SIG-M5 (cell line): ENCODE measurements around the gene MIGA1.

Experiments used
- DNase-seq: peaks from one replicate; lab custom pipeline; 2025; lab: John Stamatoyannopoulos, UW

The MIGA1 gene

DNA sequence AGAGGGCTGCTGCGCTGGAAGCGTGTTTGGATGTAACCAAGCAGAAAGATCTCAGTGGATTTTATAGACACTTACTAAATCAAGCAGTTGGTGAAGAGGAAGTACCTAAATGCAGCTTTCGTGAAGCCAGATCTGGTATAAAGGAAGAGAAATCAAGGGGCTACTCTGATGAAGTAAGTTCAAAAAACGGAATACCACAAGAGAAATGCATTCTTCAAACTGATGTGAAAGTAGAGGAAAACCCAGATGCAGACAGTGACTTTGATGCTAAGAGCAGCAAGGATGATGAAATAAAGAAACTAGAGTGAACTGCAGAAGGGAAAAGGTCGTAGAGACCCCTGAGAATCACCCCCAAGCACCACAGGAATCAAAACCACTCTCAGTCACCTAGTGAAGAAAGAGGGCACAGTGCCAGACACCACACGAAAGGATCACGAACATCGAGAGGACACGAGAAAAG lies 68.2 kb downstream of the MIGA1 start:
- no peak for DNase-seq

DNA sequence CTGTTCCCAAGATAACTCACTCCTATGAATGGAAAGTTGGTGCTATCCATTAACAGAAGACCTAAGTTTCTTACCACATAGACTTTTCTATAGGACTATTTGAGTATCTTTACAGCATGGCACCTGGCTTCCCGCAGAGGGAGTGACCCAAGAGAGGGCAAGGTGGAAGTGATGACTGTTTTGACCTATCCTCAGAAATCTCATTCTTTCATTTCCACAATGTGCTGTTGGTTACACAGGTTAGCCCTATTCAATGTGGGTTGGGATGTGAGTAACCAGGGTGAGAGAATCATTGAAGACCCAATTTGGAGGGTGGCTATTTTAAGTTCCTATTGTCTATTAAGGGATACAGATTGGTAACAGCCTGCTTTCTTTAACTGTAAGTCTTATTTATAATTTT lies 70.6 kb downstream of the MIGA1 start:
- no peak for DNase-seq

GRCh38 chr1:77857552-77857951 lies 78.1 kb downstream of the MIGA1 start:
- DNase-seq = no peak

DNA sequence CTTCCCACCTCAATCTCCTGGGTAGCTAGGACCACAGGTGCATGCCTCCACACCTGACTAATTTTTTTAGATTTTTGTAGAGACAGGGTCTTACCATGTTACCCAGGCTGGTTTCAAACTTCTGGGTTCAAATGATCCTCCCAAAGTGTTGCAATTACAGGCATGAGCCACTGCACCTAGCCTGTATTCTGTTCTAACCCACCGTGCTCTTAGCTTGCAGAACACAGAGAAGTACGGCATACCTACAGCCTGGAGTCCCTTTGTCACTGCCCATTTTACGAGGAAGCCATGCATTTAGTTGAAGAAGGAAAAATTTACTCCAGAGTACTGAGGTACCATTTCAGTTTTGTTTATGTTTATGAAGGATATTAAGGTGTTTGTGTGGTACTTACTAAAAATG lies 79.3 kb downstream of the MIGA1 start:
- no peak for DNase-seq

DNA sequence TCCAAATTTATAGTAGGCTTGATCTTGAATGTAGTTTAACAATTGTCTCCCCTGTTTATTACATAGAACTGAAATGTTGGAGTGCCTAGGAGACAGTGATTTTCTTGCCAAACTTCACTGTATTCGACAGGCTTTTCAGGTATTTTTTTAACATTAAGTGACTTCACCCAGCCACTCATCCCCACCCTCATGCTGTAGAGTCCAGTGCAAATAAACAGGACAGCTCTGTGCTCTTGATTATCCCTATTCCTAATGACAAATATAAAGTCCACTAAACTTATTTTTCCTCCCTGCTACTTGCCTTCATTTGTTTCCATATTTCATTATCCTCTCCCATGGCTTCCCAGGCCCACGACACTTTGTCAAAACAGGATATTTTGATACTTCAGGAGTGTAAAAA lies 79.8 kb downstream of the MIGA1 start:
- no peak for DNase-seq

DNA sequence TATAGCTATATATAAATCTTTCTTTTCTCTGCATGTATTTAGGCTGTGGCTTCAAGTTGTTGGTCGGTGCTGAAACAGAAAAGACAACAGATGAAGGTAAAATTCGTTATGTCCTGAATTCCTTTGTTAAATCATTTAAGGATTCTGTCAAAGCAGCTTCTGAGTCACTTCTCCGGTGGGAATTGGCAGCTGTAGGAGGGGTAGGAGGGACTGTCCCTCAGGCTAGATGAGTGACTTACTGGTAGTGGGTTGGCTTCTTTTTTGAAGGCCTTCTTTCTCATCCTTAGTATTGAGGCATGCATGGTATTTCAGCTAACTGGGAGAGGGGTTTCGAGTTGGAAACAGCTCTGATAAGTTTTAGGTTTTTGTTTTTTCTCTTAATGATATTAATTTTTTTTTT lies 86.8 kb downstream of the MIGA1 start:
- no peak for DNase-seq

DNA sequence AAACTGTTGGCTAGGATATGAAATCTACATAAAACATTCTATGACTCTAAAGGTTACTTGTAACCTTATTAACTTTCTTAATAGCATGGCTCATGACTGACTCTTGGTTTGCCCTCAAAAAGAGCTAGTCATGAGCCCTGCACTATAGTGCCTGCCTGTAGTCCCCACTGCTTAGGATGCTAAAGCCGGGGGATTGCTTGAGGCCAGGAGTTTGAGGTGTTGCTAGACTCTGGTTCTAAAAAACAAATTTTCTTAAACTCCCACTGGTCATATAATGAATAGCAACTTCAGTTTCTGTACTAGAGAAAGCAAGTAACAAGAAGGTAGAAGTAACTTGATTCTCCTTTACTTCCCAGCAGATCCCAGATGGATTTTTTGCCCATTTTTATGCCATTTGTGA lies 93.2 kb downstream of the MIGA1 start:
- DNase-seq = no peak

DNA sequence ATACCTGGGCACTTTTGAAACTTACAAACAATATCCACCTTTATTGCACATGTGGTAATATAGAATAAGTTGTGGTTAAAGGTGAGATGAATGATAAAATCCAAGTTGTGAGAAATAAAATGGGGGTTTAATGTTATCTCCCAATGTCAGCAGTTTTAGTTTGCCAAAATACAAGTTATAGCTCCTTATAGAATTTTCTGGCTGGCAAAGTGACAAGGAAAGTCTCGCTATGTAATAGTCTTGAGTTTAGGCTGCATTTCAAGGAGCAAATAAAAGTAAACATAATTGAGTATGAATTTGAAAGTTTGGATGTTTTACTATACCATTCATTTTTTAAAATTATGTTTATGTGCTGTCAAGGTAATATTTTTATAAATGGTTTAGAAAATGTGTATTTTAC lies 94.0 kb downstream of the MIGA1 start:
- no peak for DNase-seq

GRCh38 chr1:77874804-77875445 lies 95.5 kb downstream of the MIGA1 start:
- no peak for DNase-seq

GRCh38 chr1:77876884-77877283 lies 97.4 kb downstream of the MIGA1 start:
- no peak for DNase-seq

DNA sequence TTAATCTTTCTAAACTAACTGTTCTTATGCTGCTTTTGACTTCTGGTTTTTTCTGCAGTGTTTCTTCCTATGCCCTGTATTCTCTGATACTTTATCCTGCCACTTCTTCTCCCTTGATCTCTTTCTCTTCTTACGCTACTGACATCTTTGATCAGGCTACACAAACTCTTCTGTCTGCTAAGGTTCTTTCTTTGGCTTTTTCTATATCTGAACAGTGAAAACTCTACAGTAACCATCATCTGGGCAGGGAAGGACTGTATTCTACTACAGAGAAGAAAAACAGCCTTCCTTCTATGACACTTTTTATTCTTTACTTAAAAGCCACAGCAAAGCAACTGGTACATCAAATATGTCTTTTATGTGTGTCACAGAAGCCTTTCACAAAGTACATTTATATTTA lies 101.6 kb downstream of the MIGA1 start:
- DNase-seq = no peak

DNA sequence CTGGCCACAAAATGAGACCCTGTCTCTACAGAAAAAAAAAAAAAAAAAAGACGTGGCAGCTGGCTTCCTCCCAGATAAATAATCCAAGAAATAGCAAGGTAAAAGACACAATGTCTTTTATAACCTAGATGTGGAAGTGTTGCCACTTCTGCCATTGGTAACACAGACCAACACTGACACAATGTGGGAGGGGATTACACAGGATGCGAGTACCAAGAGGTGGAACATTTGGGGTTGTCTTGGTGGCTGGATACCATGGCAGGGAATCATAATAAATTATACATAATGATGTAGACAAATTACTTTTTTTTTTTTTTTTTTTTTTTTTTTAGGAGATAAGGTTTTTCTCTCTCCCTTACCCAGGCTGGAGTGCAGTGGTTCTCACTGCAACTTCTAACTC lies 103.0 kb downstream of the MIGA1 start:
- no peak for DNase-seq

- DNase-seq = no peak
Observed at GRCh38 chr1:77888081-77888780, 108.8 kb downstream of the MIGA1 start, which contains the start of gene NEXN. TSS of gene NEXN (plus strand) at chr1:77888624. CDS start at chr1:77916107, 27,483 bp downstream.

DNA sequence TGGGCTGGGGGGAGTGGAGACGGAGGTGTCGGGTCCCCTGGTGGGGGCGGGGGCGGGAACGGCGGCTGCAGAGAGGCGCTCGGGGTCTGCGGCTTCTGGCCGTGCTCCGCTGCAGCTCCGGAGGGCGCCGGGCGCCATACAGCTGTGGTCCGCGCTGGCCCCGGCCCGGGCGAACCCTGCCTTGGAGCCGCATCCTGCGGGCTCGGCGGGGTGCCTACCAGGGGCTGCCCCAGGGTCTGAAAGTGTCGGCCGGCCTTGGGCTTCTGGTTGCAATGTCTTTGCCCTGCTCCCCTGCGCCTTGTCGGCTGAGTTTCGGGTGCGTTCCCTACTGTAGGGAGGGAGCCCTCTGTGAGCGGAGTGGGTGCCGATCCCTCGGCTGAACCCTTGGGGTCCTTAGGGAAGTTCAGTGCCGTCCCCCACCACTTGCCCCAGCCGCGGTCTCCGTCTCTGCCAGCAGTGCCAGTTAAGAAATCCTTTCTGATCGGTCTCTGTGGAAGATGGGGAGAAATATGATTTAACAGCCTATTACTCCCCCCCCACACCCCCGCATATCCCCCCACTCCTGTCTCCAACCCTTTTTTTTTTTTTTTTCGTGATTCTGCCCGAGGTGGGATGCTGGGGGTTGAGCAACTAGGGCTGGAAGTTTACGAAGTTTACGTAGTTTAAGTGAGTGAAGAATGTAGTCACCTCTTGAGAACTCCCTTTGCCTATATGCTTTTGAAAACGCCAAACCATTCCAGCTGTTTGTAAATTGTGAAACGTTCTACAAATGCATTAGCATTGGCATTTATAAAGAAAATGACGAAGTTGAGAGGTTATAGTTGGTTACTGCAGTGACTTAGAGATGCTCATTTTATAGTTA lies 109.6 kb downstream of the MIGA1 start:
- no peak for DNase-seq

GRCh38 chr1:77889671-77890070 lies 110.2 kb downstream of the MIGA1 start:
- DNase-seq = no peak

DNA sequence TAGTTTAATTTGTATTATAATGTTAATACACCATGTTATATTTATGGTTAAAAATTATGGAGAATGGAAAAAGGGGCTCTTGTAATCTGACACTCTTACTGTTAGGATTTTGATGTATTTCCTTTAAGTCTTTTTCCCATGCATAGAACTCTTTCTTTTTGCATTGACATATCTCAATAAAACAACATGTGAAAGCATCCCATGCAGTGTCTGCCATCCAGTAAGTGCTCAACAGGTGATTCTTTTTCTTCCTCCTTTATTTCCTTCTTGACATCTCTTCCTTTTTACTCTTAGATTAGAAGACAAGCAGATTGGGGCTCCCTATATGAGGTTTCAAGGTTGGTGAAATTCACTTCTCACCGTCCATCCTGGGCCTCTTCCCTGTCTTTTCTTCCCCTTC lies 111.8 kb downstream of the MIGA1 start:
- DNase-seq = no peak

DNA sequence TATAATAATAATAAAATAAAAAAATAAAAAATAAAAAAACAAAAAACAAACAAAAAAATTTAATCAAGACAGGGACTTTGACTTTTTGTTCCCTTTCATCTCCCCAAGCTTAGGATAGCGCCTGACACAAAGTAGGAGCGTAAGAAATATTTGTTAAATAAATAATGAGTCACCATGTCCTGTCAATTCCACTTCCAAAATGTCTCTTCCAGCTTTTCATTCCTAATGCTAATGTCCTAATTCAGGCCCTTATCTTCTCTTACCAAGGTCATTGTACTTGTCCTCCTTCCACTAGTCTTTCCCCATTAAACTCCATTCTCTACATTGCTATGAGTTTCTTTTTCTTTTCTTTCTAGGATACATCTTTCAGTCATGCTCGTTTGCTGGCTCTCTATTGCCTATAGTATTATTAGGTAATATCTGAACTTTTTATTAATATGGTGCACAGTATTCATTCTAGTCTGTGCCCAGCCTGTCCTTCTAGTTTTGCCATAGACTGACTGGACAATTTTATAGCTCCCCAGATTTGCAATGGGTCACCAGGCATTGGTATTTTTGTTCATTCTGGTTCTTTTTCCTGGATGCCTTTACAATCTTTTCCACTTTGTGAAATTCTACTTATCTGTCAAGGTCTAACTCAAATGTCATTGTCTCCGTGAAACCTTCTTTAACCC lies 120.3 kb downstream of the MIGA1 start:
- no peak for DNase-seq

DNA sequence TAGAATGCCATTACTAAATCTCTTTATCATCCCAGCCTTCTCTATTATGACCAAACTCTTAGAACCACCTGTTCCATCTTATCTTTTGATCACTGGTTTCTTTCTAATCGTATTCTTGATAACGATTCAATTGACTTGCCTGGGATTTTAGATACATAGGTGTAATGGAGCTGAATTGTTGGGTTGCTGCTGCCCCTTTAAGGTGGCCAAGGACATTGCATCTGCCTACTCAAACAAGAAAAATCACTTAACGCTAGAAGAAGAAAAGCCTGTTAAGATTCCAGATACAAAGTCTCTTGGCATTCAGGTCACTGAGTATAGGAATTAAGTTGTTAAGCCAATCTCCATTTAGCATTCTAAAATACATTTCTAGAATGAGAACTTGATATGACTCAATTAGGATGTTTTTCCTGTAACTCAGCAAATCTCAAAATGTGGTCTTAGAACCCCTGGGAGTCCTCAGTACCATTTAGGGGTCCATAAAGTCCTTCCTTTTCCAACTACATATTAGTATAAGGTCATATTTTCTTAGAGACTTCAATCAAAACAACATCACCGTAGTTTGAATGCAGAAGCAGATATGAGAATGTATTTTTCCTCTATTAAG lies 121.3 kb downstream of the MIGA1 start:
- DNase-seq = no peak

GRCh38 chr1:77905603-77906002 lies 126.2 kb downstream of the MIGA1 start:
- no peak for DNase-seq

DNA sequence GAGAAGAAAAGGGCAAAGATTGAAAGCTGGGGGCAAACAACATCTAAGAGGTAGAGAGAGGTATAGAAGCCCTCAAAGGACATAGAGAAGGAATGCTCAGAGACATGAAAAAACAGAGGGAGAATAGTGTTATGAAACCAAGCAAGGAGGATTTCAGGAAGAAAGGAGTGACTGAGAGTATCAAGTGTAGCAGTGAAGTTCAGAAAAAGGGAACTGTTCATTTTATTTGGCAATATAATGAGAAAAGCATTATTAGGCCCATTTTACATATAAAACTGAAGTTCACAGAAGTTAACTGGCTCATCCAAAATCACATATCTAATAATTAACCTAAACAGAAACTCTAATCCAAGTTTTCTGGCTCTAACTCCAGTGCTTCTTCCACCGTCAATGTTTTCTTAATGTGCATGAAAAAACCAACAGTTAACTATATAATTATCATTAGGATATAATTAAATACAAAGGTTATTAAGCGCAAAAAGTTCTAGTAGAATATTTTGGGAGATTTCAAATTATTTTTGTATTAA lies 126.6 kb downstream of the MIGA1 start:
- no peak for DNase-seq

GRCh38 chr1:77906624-77907023 lies 127.2 kb downstream of the MIGA1 start:
- no peak for DNase-seq

DNA sequence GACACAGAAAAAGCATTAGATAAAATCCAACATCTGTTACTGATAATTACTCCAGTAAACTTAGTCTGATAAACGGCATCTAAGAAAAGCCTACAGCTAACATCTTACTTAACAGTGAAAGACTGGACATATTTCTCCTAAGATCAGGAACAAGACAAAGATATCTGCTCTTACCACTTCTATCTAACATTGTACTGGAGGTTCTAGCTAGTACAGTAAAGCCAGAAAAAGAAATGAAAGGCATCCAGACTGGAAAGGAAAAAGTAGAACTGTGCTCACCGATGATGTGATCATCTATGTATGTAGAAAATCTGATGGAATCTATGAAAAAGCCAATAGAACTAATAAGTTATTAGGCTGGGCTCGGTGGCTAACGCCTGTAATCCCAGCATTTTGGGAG lies 130.7 kb downstream of the MIGA1 start:
- no peak for DNase-seq
